BLaER1 (cell line): ENCODE results near the gene HADH.

ENCODE experiments used
- H3K27ac ChIP-seq: shearing (Covaris generic); formaldehyde crosslinking; 2 replicates; pipeline ENCODE4 v1.8.1; 2022
- H3K27me3 ChIP-seq: shearing (Covaris generic); formaldehyde crosslinking; 2 replicates; pipeline ENCODE4 v1.8.1; 2022
- H3K36me3 ChIP-seq: shearing (Covaris generic); formaldehyde crosslinking; 2 replicates; pipeline ENCODE4 v1.8.1; 2022
- H3K4me1 ChIP-seq: shearing (Covaris generic); formaldehyde crosslinking; 2 replicates; pipeline ENCODE4 v1.8.1; 2022
- H3K4me2 ChIP-seq: shearing (Covaris generic); formaldehyde crosslinking; 2 replicates; pipeline ENCODE4 v1.8.1; 2022
- H3K4me3 ChIP-seq: shearing (Covaris generic); formaldehyde crosslinking; 2 replicates; pipeline ENCODE4 v1.8.1; 2022
- H3K9ac ChIP-seq: shearing (Covaris generic); formaldehyde crosslinking; 2 replicates; pipeline ENCODE4 v1.8.1; 2022
- H3K9me3 ChIP-seq: shearing (Covaris generic); formaldehyde crosslinking; 2 replicates; pipeline ENCODE4 v1.8.1; 2022
- H4K20me1 ChIP-seq: shearing (Covaris generic); formaldehyde crosslinking; 2 replicates; pipeline ENCODE4 v1.8.1; 2022
- Cebpa-rat ChIP-seq: shearing (Covaris generic); IDR thresholded peaks from 2 replicates; pipeline ENCODE4 v1.8.1; 2022

The HADH gene

GRCh38 chr4:108024878-108025165 is 35.1 kb downstream of the HADH start:
- Histone ChIP-seq H4K20me1 (peaks cover 10% of the 10 kb centered on the region; the same call in 1 of the 2 replicates), H3K27ac (no peak overlapping the region), H3K4me3 (no peak overlapping the region), H3K4me1 (peaks cover 12% of the 10 kb centered on the region), H3K4me2 (no peak overlapping the region), H3K36me3 (peaks cover 99% of the 10 kb centered on the region), H3K9me3 (no peaks in the 10 kb centered on the region), H3K27me3 (no peaks in the 10 kb centered on the region), H3K9ac (no peak overlapping the region)
- no peak for TF ChIP-seq Cebpa-rat

- Histone ChIP-seq H3K4me1 (peaks cover 40% of the 10 kb centered on the region), H3K27me3 (no peaks in the 10 kb centered on the region), H3K4me2 (peak overlapping the region; percentile 23), H4K20me1 (peaks cover 10% of the 10 kb centered on the region; the same call in 1 of the 2 replicates), H3K9me3 (no peaks in the 10 kb centered on the region), H3K27ac (peak overlapping the region; percentile 16; the same call in 1 of the 2 replicates), H3K36me3 (peaks cover 80% of the 10 kb centered on the region), H3K4me3 (no peak overlapping the region), H3K9ac (no peak overlapping the region)
- TF ChIP-seq Cebpa-rat = no peak
Observed at GRCh38 chr4:108029016-108029720, 39.5 kb downstream of the HADH start.

- TF ChIP-seq Cebpa-rat = no peak
- Histone ChIP-seq H3K4me3 (no peak overlapping the region), H3K4me2 (peak overlapping the region; percentile 23), H3K9ac (peak overlapping the region; percentile 0; the same call in 1 of the 2 replicates), H3K4me1 (peaks cover 45% of the 10 kb centered on the region), H4K20me1 (peaks cover 10% of the 10 kb centered on the region; the same call in 1 of the 2 replicates), H3K27ac (peak overlapping the region; percentile 16; the same call in 1 of the 2 replicates), H3K27me3 (no peaks in the 10 kb centered on the region), H3K9me3 (no peaks in the 10 kb centered on the region), H3K36me3 (peaks cover 76% of the 10 kb centered on the region)
Observed at GRCh38 chr4:108029731-108030130, 40.0 kb downstream of the HADH start.

GRCh38 chr4:108030332-108030731 is 40.6 kb downstream of the HADH start:
- H3K36me3 ChIP-seq = peaks cover 70% of the 10 kb centered on the region
- H3K4me2 ChIP-seq = peak overlapping the region; percentile 23
- no peak overlapping the region for H3K4me3 ChIP-seq
- H3K27me3 ChIP-seq = no peaks in the 10 kb centered on the region
- peak; percentile 45; the same call in 1 of the 2 replicates for TF ChIP-seq Cebpa-rat
- H3K4me1 ChIP-seq = peaks cover 51% of the 10 kb centered on the region
- peak overlapping the region; percentile 45 for H3K27ac ChIP-seq
- no peaks in the 10 kb centered on the region for H3K9me3 ChIP-seq
- peaks cover 10% of the 10 kb centered on the region; the same call in 1 of the 2 replicates for H4K20me1 ChIP-seq
- peak overlapping the region; percentile 34; the same call in 1 of the 2 replicates for H3K9ac ChIP-seq

GRCh38 chr4:108031427-108032083 is 41.9 kb downstream of the HADH start:
- H4K20me1 ChIP-seq = peaks cover 10% of the 10 kb centered on the region; the same call in 1 of the 2 replicates
- H3K36me3 ChIP-seq = peaks cover 59% of the 10 kb centered on the region
- no peaks in the 10 kb centered on the region for H3K27me3 ChIP-seq
- peak overlapping the region; percentile 45 for H3K27ac ChIP-seq
- no peak for TF ChIP-seq Cebpa-rat
- H3K4me2 ChIP-seq = no peak overlapping the region
- H3K9ac ChIP-seq = peak overlapping the region; percentile 34; the same call in 1 of the 2 replicates
- no peaks in the 10 kb centered on the region for H3K9me3 ChIP-seq
- H3K4me3 ChIP-seq = no peak overlapping the region
- H3K4me1 ChIP-seq = peaks cover 63% of the 10 kb centered on the region

- Histone ChIP-seq H3K27me3 (no peaks in the 10 kb centered on the region), H3K4me3 (no peak overlapping the region), H3K4me2 (peak overlapping the region; percentile 86; the same call in 1 of the 2 replicates), H3K9ac (no peak overlapping the region), H4K20me1 (peaks cover 10% of the 10 kb centered on the region; the same call in 1 of the 2 replicates), H3K36me3 (peaks cover 42% of the 10 kb centered on the region), H3K9me3 (no peaks in the 10 kb centered on the region), H3K27ac (peak overlapping the region; percentile 90), H3K4me1 (peaks cover 74% of the 10 kb centered on the region)
- TF ChIP-seq Cebpa-rat = no peak
Observed at GRCh38 chr4:108033348-108033747, 43.7 kb downstream of the HADH start.

- peak overlapping the region; percentile 86 for H3K4me2 ChIP-seq
- H3K4me1 ChIP-seq = peaks cover 65% of the 10 kb centered on the region
- TF ChIP-seq Cebpa-rat = no peak
- H3K9me3 ChIP-seq = no peaks in the 10 kb centered on the region
- H3K27ac ChIP-seq = peak overlapping the region; percentile 90
- peaks cover 29% of the 10 kb centered on the region for H3K36me3 ChIP-seq
- H3K9ac ChIP-seq = no peak overlapping the region
- no peak overlapping the region for H3K4me3 ChIP-seq
- 0 out of 2 replicates have a peak, but pooled peaks cover under 1% of the 10 kb centered on the region for H4K20me1 ChIP-seq
- H3K27me3 ChIP-seq = no peaks in the 10 kb centered on the region
Observed at GRCh38 chr4:108034565-108034964, 44.9 kb downstream of the HADH start.

GRCh38 chr4:108035691-108036090 is 46.0 kb downstream of the HADH start:
- peak overlapping the region; percentile 86 for H3K4me2 ChIP-seq
- H4K20me1 ChIP-seq = no peaks in the 10 kb centered on the region
- peaks cover 54% of the 10 kb centered on the region for H3K4me1 ChIP-seq
- H3K4me3 ChIP-seq = peak overlapping the region; percentile 32; the same call in 1 of the 2 replicates
- peak overlapping the region; percentile 68 for H3K9ac ChIP-seq
- H3K36me3 ChIP-seq = peaks cover 24% of the 10 kb centered on the region
- H3K27me3 ChIP-seq = no peaks in the 10 kb centered on the region
- no peak for TF ChIP-seq Cebpa-rat
- H3K27ac ChIP-seq = peak overlapping the region; percentile 90
- no peaks in the 10 kb centered on the region for H3K9me3 ChIP-seq

- peaks cover 49% of the 10 kb centered on the region for H3K4me1 ChIP-seq
- peak; percentile 90 for TF ChIP-seq Cebpa-rat
- peak overlapping the region; percentile 86 for H3K4me2 ChIP-seq
- peak overlapping the region; percentile 68 for H3K9ac ChIP-seq
- peaks cover 19% of the 10 kb centered on the region for H3K36me3 ChIP-seq
- H4K20me1 ChIP-seq = no peaks in the 10 kb centered on the region
- H3K27ac ChIP-seq = peak overlapping the region; percentile 90
- peak overlapping the region; percentile 32; the same call in 1 of the 2 replicates for H3K4me3 ChIP-seq
- no peaks in the 10 kb centered on the region for H3K9me3 ChIP-seq
- no peaks in the 10 kb centered on the region for H3K27me3 ChIP-seq
Observed at GRCh38 chr4:108036213-108036612, 46.5 kb downstream of the HADH start.

- Histone ChIP-seq H3K9ac (no peak overlapping the region), H3K4me1 (peaks cover 47% of the 10 kb centered on the region)
Observed at GRCh38 chr4:108037884-108038283, 48.2 kb downstream of the HADH start.

More at GRCh38 chr4:108037884-108038283, 48.2 kb downstream of the HADH start:
- H3K4me2 ChIP-seq = no peak overlapping the region
- H3K36me3 ChIP-seq = peaks cover 9% of the 10 kb centered on the region
- H3K4me3 ChIP-seq = no peak overlapping the region
- no peak for TF ChIP-seq Cebpa-rat
- H3K9me3 ChIP-seq = no peaks in the 10 kb centered on the region
- no peaks in the 10 kb centered on the region for H4K20me1 ChIP-seq
- peak overlapping the region; percentile 90; the same call in 1 of the 2 replicates for H3K27ac ChIP-seq
- H3K27me3 ChIP-seq = no peaks in the 10 kb centered on the region
